HG03457 (cell line): ENCODE measurements around the gene NCOA4.
"Not testable (repeated sequence)": the region's sequence is repeated elsewhere in the genome, so short reads cannot be mapped to it uniquely, and the experiment has no call there.

ENCODE experiments used
- ATAC-seq: cut with Tn5 transposase; IDR thresholded peaks from one replicate; pipeline ENCODE4 v1.9.1; 2021; ENCODE audit warnings: moderate number of reproducible peaks; ENCODE audit not compliant: unreplicated experiment

The NCOA4 gene

GRCh38 chr10:45997994-45998763 is 32.2 kb downstream of the NCOA4 start:
- no peak for ATAC-seq

DNA sequence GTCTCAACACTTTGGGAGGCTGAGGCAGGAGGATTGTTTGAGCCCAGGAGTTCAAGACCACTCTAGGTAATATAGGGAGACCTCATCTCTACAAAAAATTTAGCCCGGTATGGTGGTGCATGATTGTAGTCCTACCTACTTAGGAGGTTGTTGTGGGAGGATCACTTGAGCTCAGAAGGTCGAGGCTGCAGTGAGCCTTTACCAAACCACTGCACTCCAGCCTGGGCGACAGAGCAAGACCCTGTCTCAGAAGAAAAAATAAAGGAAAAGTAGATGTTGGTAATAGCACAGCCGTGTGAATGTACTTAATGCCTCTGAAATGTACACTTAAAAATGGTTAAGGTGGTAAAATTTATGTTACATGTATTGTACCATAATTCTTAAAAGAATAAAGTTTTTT is 32.9 kb downstream of the NCOA4 start:
- no peak for ATAC-seq

- not testable (repeated sequence) for ATAC-seq
Observed at GRCh38 chr10:45985590-45985989, 44.8 kb downstream of the NCOA4 start.

DNA sequence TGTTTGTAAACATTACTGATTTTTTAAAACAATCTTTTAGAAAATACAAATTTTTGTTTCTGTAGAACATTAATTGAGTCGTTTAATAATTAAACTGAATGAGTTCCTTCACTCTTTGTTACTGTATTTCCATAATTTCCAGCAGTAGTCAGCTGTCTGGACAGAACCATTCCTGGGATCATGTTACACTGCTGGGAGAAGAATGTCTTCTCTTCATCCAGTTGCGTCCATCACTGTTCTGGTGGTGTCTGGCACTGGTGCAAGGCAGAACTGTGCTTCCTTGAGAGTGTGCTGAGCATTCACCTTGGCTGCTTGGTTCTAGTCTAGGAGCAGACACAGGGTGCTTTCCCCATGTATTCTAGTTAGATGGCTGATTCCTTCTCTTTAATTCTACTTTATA is 46.0 kb downstream of the NCOA4 start:
- not testable (repeated sequence) for ATAC-seq

DNA sequence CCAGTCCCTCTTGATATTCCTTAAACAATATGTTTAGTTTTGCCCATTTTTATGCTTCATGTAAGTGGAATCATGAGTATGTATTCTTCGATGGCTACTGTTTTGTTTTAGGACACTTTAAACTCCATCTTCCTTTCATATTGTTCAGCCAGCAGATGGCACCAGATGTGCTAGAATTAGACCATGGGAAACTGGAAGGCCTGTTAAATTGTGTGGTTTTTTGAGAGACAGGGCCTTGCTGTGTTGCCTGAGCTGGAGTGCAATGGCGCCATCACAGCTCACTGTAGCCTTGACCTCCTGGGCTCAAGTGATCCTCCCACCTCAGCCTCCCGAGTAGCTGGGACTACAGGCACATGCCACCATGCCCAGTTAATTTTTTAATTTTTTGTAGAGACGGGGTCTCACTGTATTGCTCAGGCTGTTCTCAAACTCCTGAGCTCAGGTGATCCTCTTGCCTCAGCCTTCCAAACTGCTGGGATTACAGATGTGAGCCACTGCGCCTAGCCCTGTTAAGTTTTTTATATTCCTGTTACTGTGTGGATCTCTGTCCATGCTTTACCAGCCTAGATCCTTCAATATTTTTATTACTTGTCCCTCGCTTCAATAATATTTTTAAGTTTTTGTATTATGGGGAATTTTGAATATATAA is 46.8 kb downstream of the NCOA4 start:
- ATAC-seq = not testable (repeated sequence)

DNA sequence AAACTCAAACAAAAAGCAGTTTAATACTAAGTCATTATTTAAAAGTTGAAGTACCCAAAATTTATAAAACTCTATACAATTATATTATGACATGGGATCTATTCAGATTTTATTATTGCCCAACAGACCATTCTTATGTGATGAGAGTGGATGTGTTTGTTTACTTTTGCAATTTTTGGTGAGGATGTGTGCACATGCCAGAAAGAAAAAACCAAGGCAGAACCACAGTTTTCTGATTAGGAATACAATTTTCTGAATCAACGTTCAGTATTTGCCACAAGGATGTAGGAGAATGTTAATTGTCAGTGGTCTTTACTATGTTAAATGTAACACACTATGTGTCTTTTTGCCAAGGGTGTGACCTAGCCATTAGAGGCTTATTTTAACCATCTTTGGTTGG is 49.1 kb downstream of the NCOA4 start:
- not testable (repeated sequence) for ATAC-seq

DNA sequence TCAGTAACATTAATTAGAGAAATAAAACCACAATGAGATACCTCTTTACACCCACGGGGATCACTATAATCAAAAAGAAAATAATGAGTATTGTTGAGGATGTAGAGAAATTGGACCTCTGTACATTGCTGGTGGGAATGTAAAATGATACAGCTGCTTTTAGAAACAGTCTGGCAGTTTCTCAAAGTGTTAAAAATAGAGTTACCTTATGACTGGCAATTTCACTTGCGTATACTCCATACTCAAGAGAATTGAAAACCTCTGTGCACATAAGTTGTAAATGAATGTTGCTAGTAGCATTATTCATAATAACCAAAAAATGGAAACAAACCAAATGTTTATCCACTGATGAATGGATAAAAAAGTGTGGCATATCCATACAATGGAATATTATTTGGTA is 51.9 kb downstream of the NCOA4 start:
- ATAC-seq = not testable (repeated sequence)

- not testable (repeated sequence) for ATAC-seq
Observed at GRCh38 chr10:45974041-45974440, 56.4 kb downstream of the NCOA4 start.

DNA sequence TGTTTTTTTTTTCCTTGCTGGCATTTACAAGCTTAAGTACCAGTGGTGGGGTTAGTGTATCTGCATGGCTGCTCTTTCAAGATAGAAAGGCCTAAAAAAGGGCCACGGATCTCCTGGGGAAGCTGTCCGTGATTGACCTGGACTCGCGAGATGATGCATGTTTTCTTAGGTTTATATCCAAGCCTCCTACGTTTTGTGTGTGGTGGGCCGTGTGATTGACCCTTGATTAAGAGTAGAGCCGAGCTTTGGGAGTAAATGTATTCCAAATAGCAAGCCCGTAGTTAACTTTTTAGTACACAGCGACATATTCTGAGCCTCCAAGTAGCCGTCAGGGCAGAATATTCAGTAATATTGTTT is 57.6 kb downstream of the NCOA4 start:
- not testable (repeated sequence) for ATAC-seq

DNA sequence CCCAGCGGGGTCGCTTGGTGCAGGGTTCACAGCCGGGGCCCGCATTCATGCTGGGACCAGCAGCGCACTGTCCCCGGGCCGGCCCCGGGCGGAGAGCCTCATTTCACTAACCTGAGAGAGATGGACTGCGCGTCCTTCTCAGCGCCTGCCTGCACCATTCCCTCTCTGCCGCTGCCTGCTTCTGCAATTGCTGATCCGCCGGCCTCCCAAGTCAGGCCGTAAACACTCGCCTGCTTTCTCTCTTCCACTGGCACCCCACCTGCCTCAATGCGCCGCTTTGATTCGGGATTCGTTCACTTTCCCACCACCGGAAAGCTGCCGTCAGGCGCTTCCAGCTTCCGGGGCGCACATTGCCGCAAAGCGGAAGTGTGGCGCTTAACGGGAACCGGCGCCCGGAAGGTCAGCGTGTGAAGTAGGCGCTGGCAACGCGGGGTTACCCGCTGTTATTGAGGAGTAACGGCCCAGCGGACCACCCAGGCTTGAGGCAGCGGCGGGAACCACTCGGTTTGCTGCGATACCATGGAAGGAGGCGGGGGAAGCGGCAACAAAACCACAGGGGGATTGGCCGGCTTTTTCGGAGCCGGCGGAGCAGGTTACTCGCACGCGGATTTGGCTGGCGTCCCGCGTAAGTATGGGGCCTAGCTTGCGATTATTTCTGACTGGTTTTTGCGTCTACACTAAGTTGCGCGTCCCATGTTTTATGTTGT is 58.2 kb downstream of the NCOA4 start, which contains the start of gene TIMM23:
Gene TIMM23, plus strand, starts transcription at position 384 of the 707 bp plus-strand sequence. Its CDS starts 136 bp downstream, at position 520.
- ATAC-seq = peak; percentile 62

DNA sequence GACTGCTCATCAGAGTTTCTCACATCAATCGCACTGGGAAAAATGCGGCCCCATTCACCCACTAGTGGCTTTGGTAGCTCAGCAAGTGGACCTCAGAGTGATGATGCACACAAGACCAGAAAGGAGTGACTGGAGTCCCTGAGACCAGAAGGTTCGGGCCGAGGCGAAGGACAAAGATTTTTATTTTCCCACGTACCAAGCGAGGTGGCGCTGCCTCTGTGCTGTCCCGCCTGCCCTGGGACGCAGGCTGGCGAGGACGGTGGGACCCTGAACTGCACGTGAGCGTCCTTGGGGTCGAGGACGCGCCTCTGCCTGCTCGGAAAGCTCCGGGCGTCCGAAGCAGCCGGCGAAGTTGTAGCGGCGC is 58.7 kb downstream of the NCOA4 start:
- ATAC-seq = peak; percentile 23

DNA sequence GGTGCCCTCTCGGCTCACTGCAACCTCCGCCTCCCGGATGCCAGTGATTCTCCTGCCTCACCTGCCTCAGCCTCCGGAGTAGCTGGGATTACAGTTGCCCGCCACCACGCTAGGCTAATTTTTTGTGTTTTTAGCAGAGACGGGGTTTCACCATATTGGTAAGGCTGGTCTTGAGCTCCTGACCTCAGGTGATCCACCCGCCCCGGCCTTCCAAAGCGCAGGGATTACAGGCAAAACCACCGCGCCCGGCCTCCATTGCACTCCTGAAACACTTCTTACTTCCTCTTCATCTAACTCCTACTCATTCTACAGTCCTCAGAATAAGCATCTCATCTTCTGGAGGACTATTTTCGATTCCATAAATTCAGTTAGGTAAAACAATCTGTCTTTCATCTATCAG is 59.4 kb downstream of the NCOA4 start:
- not testable (repeated sequence) for ATAC-seq

- ATAC-seq = not testable (repeated sequence)
Observed at GRCh38 chr10:45962686-45963452, 67.6 kb downstream of the NCOA4 start.

GRCh38 chr10:45957928-45958327 is 72.5 kb downstream of the NCOA4 start:
- not testable (repeated sequence) for ATAC-seq

DNA sequence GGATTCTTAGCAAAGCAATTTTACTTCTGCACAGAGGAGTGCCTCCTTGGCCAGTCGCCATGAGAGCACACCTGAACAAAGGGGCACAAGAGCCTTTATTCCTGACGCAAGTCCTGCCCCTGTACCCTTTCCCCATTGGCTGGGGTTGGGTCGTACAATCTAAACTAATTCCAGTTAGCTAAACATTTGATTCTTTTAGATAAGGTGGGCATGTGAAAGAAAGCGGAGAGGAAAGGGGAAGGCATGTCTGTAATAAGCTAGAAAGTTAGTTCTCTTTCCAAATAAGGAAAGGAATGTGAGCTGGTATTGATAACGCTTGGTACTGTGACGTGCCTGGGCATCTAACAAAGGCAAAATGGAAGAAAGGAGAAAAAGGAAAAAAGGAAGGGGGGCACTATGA is 73.8 kb downstream of the NCOA4 start:
- ATAC-seq = not testable (repeated sequence)
